Measurements from ENCODE around the gene MARK3.

DNA sequence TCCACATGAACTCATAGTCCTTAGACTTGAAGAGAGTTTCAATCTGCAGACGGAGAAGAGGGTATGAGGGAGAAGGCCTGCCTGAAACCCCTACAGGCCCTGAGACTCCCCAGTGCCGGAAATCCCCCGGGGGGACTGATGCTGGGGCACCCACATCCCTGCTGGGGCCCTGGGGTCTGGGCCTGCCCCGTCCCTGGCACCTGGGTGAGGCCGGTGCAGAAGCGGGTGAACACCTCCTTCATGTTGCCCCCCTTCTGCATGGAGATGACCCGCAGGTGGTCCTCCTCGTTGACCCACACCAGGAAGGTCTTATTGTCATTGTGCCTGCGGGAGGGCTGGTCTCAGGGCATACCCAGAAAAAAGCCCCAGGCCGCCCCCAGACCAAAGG lies 135.0 kb downstream of the MARK3 start:
- TF ChIP-seq, protein P1, sequence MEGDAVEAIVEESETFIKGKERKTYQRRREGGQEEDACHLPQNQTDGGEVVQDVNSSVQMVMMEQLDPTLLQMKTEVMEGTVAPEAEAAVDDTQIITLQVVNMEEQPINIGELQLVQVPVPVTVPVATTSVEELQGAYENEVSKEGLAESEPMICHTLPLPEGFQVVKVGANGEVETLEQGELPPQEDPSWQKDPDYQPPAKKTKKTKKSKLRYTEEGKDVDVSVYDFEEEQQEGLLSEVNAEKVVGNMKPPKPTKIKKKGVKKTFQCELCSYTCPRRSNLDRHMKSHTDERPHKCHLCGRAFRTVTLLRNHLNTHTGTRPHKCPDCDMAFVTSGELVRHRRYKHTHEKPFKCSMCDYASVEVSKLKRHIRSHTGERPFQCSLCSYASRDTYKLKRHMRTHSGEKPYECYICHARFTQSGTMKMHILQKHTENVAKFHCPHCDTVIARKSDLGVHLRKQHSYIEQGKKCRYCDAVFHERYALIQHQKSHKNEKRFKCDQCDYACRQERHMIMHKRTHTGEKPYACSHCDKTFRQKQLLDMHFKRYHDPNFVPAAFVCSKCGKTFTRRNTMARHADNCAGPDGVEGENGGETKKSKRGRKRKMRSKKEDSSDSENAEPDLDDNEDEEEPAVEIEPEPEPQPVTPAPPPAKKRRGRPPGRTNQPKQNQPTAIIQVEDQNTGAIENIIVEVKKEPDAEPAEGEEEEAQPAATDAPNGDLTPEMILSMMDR (IDR thresholded peaks at IDR 0.05; ENCODE audit: insufficient read depth, low read length), result no peak
- no peak for TF ChIP-seq POLR2AphosphoS5 (IDR thresholded peaks at IDR 0.05; ENCODE audit: low read depth)
- TF ChIP-seq, protein P2, sequence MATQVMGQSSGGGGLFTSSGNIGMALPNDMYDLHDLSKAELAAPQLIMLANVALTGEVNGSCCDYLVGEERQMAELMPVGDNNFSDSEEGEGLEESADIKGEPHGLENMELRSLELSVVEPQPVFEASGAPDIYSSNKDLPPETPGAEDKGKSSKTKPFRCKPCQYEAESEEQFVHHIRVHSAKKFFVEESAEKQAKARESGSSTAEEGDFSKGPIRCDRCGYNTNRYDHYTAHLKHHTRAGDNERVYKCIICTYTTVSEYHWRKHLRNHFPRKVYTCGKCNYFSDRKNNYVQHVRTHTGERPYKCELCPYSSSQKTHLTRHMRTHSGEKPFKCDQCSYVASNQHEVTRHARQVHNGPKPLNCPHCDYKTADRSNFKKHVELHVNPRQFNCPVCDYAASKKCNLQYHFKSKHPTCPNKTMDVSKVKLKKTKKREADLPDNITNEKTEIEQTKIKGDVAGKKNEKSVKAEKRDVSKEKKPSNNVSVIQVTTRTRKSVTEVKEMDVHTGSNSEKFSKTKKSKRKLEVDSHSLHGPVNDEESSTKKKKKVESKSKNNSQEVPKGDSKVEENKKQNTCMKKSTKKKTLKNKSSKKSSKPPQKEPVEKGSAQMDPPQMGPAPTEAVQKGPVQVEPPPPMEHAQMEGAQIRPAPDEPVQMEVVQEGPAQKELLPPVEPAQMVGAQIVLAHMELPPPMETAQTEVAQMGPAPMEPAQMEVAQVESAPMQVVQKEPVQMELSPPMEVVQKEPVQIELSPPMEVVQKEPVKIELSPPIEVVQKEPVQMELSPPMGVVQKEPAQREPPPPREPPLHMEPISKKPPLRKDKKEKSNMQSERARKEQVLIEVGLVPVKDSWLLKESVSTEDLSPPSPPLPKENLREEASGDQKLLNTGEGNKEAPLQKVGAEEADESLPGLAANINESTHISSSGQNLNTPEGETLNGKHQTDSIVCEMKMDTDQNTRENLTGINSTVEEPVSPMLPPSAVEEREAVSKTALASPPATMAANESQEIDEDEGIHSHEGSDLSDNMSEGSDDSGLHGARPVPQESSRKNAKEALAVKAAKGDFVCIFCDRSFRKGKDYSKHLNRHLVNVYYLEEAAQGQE (IDR thresholded peaks at IDR 0.05; ENCODE audit: insufficient replicate concordance, low read depth), result no peak
- no peak for TF ChIP-seq GABPA (IDR thresholded peaks at IDR 0.05; ENCODE audit: low read depth)

Measured in HL-60 (cell line).